Retinal pigment epithelial cell (primary cell): ENCODE measurements around the gene TRPM2.
"Not testable (repeated sequence)": the region's sequence is repeated elsewhere in the genome, so short reads cannot be mapped to it uniquely, and the experiment has no call there.

Source experiments
- DNase-seq: peaks from one replicate; pipeline ENCODE4 v3.0.0-alpha.2; 2010; ENCODE audit warnings: low read depth
- H3K4me3 ChIP-seq: 2 replicates; pipeline ENCODE4 v1.5.1; 2011; ENCODE audit warnings: mild to moderate bottlenecking, low read length, control low read depth, moderate library complexity
- CTCF ChIP-seq: conservative IDR thresholded peaks from 2 replicates; pipeline ENCODE4 v1.5.1; 2011; ENCODE audit warnings: low read depth, low read length, control low read depth, inconsistent platforms

Gene TRPM2

GRCh38 chr21:44392916-44393315, 39.5 kb downstream of the TRPM2 start:
- TF ChIP-seq CTCF: no peak

GRCh38 chr21:44394733-44395132, 41.3 kb downstream of the TRPM2 start:
- TF ChIP-seq CTCF: no peak
- DNase-seq: no peak
- no peak overlapping the region for H3K4me3 ChIP-seq

More at GRCh38 chr21:44392916-44393315, 39.5 kb downstream of the TRPM2 start:
- no peak for DNase-seq
- no peak overlapping the region for H3K4me3 ChIP-seq

- no peak overlapping the region for H3K4me3 ChIP-seq
- no peak for TF ChIP-seq CTCF
- DNase-seq: no peak
Observed at GRCh38 chr21:44395260-44395659, 41.8 kb downstream of the TRPM2 start.

GRCh38 chr21:44396803-44397202, 43.4 kb downstream of the TRPM2 start:
- not testable (repeated sequence) for H3K4me3 ChIP-seq, DNase-seq

GRCh38 chr21:44397431-44398031, 44.1 kb downstream of the TRPM2 start:
- no peak for DNase-seq
- no peak for TF ChIP-seq CTCF
- H3K4me3 ChIP-seq: no peak overlapping the region

- TF ChIP-seq CTCF: no peak
- no peak overlapping the region for H3K4me3 ChIP-seq
- no peak for DNase-seq
Observed at GRCh38 chr21:44398499-44398898, 45.1 kb downstream of the TRPM2 start.

GRCh38 chr21:44399151-44399954, 45.9 kb downstream of the TRPM2 start:
- DNase-seq: no peak
- H3K4me3 ChIP-seq: no peak overlapping the region
- TF ChIP-seq CTCF: no peak
